ENCODE measurements around the gene ZFHX3. TPM values are rescaled to one million over a fixed set of nuclear protein-coding genes. Genes with fewer than 3 reads are reported as not detected.

ZFHX3 gene
- polyA plus RNA-seq, 3 donors from 2014 or later: 0.05 to 1.4 (median 1.0) TPM

DNA sequence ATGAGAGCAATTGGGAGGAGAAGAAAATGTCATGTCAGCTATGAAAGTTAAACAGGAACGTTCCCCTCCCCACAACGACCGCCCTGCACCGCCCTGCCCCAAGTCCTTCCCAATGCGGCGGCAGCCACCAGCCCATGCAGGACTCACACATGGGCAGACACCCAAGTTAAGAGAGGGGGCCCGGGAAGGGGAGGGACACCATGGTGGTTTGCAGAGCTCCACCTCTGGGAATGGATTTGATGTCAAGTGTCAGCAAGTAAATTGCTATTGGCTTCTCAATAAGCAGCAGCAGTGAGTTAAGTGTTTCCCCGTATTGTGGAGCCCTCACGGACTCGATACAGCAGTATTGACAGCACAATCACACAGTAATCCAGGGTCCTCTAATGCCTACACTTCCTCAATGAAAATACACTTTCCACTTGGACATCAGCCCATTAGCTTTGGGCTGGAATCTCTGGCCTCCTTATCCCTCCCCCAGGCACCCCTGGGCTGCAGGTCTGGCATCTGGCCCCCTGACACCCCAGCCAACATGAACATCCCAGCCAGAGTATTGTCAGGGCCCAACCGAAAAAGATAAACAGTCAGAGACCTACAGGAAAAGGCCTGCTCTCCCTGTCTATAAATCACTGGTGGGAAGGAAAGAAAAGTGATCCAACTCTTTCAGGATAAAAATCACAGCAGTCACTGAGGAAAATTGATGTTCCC is 22.6 kb downstream of the ZFHX3 start:
- Mint-ChIP-seq H3K4me3 (no peak overlapping the region), H3K27ac (no peak overlapping the region), H3K9me3 (no peaks in the 10 kb centered on the region), H3K27me3 (ENCODE audit: low read depth in 3 of 3) (peaks cover 0 to 3% (median 2%) of the 10 kb centered on the region in 3 donors), H3K36me3 (no peaks in the 10 kb centered on the region), H3K4me1 (no peaks in the 10 kb centered on the region)
- DNase-seq: no peak

DNA sequence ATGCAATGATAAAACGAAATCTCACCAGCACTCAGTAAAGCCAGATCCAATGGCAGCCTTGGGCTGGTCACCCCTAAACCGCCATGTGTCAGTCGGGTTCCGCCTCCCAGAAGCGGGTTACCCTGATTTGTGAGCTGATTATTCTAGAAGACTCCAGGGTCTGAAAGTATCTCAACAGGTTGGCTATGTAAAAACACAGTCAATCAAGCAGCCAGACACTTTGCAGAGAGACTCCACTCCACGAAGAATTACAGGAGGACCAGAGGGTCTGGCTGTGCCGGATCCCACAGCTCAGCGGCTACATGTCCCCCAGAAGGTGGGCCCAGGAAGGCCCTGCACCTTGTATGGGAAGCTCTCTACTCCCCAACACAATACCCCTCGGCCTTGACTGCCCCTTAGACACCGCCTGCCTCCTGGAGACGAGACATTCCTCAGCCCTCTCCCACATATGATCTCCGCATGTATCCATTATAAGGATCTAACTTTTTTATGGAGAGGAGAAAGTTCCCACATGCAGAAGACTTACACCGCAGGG is 23.3 kb downstream of the ZFHX3 start:
- Mint-ChIP-seq H3K27me3 (ENCODE audit: low read depth in 3 of 3) (peaks cover 2 to 3% (median 3%) of the 10 kb centered on the region in 3 donors), H3K36me3 (no peaks in the 10 kb centered on the region), H3K4me1 (peaks cover 0 to 4% of the 10 kb centered on the region in 2 donors), H3K4me3 (no peak overlapping the region), H3K27ac (no peak overlapping the region), H3K9me3 (no peaks in the 10 kb centered on the region)
- DNase-seq: no peak

DNA sequence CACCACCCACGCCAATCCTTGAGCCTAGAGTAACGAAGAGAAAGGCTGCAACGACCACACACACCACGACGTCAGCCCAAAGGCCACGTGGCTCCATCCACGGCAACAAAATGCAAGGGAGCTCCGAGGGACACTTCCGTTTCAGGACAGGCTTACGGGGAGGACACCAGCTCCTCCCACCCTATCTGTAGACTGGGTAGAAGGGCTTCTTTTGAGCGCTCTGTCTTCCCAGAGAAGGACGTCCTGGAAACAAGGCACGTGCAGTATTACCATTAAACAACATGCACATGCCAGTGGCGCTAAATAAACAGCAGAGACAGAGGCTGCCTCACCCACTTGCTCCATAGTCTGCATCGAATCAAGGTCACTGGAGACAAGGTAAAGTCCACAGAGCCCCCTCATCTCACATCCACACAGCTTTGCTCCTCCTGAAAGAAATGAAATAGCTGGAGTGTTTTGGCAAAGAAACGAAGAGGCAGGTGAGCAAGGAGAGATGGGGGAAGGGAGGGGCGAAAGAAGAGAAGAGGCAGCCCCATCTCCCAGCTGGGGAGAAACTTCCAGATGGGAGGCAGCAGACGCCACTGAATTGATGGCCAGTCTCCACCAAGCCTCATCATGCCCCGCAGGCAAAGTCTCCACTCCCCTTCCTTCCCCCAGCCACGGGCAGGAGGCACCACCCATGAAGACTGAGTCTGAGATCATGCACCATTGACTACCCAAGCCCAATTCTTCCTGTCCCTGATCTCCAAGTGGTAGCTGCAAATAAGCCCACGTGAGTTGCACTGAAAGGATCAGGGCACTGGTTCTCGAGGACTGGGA is 24.0 kb downstream of the ZFHX3 start:
- Mint-ChIP-seq H3K36me3 (no peaks in the 10 kb centered on the region), H3K4me1 (peaks cover 0 to 4% of the 10 kb centered on the region in 2 donors), H3K27ac (no peak overlapping the region), H3K27me3 (ENCODE audit: low read depth in 3 of 3) (peaks cover 2 to 3% (median 2%) of the 10 kb centered on the region in 3 donors), H3K4me3 (no peak overlapping the region), H3K9me3 (no peaks in the 10 kb centered on the region)
- no peak for DNase-seq

DNA sequence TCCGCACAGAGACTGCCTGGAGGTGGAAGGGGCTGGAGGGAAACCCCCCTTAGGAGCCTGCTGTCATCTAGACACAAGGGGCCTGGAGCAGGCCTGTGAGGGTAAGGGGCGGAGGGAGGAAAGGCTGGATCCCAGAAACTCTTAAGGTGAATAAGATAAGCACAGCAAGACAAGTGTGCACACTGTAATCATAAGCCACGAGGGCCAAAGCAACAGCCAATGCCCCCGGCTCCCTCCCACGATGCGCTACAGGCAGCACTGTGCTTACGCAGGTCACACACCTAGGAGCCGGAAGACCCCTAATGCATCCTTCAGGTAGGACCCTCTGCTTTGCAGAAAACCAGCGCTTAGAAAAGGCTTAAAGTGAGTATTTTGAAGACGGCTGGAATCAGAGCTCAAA is 24.6 kb downstream of the ZFHX3 start:
- Mint-ChIP-seq H3K36me3 (no peaks in the 10 kb centered on the region), H3K27ac (no peak overlapping the region), H3K9me3 (no peaks in the 10 kb centered on the region), H3K27me3 (ENCODE audit: low read depth in 3 of 3) (peaks cover 2 to 4% (median 3%) of the 10 kb centered on the region in 3 donors), H3K4me3 (no peak overlapping the region), H3K4me1 (peaks cover 0 to 4% of the 10 kb centered on the region in 2 donors)
- no peak for DNase-seq

DNA sequence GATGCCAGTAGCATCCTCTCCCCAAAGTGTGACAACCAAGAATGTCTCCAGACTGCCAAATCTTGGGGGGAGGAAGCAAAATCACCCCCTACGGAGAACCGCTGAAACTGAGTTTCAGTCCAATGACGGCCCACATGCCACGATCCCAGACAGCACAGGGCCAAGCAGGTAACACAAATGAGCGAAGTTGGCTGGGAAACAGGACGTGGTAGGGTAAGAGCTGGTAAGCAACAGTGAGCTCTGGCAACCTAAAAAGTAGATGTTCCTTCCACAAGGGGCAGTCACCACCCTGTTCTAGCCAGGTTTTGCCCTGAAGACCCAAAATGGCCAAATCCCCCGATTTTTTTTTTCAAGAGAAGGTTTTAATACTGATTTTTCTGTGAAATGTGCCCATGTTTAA is 25.4 kb downstream of the ZFHX3 start:
- H3K4me3 Mint-ChIP-seq: no peak overlapping the region
- peaks cover 0 to 4% of the 10 kb centered on the region in 2 donors for H3K4me1 Mint-ChIP-seq
- no peaks in the 10 kb centered on the region for H3K36me3 Mint-ChIP-seq
- H3K27ac Mint-ChIP-seq: no peak overlapping the region
- peaks cover 2 to 4% (median 3%) of the 10 kb centered on the region in 3 donors for H3K27me3 Mint-ChIP-seq (ENCODE audit: low read depth in 3 of 3)
- H3K9me3 Mint-ChIP-seq: no peaks in the 10 kb centered on the region
- DNase-seq: no peak

DNA sequence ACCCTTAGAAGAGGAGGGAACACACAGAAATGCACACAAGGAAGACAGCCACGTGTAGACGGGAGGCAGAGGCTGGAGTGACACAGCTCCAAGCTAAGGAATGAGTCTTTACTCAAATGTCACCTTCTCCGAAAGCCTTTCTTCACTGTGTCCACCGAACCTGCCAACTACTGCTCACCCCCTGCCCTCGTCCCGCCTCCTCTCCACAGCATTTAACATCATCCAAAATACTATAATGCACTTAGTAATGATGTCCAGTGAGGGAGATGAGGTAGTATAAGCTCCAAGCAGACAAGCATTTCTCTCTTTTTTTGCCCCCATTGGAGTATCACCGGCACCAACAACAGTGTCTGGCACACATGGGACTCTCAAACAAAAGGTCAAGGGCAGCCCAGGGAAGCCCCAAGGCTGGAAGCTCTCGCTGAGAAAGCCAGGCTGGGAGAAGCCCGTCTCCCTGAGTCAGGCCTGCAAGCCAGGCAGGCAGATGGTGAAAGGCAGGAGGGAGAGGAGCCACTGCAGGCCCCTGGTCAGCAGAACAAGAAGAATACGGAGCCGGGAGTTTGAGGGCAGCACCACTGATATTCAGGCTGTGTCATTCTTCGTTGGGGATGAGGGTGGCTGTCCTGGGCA is 25.9 kb downstream of the ZFHX3 start:
- Mint-ChIP-seq H3K27ac (peak overlapping the region in 1 of 6 donors; percentile 58), H3K27me3 (ENCODE audit: low read depth in 3 of 3) (peaks cover 2 to 4% (median 3%) of the 10 kb centered on the region in 3 donors), H3K4me1 (peaks cover 0 to 4% of the 10 kb centered on the region in 2 donors), H3K36me3 (no peaks in the 10 kb centered on the region), H3K9me3 (no peaks in the 10 kb centered on the region), H3K4me3 (no peak overlapping the region)
- DNase-seq: no peak

DNA sequence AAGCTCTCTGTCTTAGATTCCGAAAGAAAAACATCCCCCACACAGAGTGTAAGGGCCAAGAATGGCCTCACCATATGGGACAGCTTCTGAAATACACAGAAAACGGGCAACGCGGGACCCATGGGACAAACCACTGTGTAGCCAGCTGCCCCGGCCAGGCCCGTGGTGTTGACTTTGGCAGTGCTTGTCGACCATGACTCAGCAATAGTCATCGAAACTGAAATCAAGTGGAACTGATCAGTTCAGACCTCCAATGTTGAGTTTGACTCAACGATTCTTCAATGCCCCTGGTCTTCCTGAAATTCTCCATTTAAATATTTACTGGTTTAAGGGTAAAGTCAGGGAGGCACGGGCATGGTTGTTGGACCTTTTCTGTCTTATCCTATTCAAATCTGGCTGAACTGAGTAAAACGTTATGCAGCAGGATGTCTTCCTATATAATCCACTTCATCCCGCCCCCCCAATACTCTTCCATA is 27.5 kb downstream of the ZFHX3 start:
- DNase-seq: no peak
- H3K27me3 Mint-ChIP-seq (ENCODE audit: low read depth in 3 of 3): peaks cover 2 to 4% (median 3%) of the 10 kb centered on the region in 3 donors

DNA sequence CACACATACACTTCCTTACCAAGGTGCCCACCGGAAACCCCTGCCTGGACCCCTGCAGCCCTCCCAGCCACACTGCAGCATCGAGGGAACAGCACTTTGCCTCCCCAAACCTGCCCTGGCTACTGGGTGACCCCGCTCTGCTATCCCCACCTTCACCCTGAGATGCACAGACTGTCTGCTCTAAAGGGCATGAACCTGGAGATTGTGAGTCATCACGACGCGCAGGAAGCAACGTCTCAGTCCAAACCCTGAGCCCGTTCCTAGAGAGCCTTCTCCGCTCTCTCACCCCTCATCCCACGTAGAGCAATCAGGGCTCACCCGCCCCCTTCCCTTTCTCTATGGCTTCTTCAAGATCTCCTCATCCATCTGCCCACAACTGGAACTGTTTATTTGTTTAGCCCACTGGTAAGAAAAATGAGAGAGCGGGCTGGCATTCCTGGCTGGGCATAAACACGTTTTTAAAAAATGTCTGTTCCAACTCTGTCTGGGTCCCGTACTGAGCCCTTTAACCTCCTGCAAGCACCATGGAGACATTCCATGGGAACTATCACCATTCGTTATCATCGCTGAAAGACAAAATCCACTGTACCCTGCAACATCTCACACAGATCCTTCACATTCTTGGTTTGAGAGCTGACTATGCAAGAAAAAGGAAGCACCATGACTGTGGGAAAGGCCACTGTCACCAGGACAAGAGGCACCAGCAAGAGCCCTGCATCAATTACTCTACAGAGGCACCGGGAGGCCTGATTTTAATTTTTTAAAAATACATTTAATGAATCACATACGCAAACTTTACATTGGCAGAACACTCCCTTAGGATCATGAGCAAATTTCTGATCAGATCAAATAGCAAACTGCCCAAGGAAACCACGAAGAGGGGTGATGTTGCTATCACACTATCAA is 28.2 kb downstream of the ZFHX3 start:
- no peaks in the 10 kb centered on the region for H3K36me3 Mint-ChIP-seq
- no peaks in the 10 kb centered on the region for H3K9me3 Mint-ChIP-seq
- no peak for DNase-seq
- peaks cover 2 to 4% (median 3%) of the 10 kb centered on the region in 3 donors for H3K27me3 Mint-ChIP-seq (ENCODE audit: low read depth in 3 of 3)
- H3K4me1 Mint-ChIP-seq: peaks cover 10 to 12% of the 10 kb centered on the region in 2 donors
- no peak overlapping the region for H3K27ac Mint-ChIP-seq
- H3K4me3 Mint-ChIP-seq: no peak overlapping the region

More for the DNA sequence above, 27.5 kb downstream of the ZFHX3 start:
- Mint-ChIP-seq H3K36me3 (no peaks in the 10 kb centered on the region), H3K9me3 (no peaks in the 10 kb centered on the region), H3K4me3 (no peak overlapping the region), H3K4me1 (peaks cover 10 to 12% of the 10 kb centered on the region in 2 donors), H3K27ac (no peak overlapping the region)

DNA sequence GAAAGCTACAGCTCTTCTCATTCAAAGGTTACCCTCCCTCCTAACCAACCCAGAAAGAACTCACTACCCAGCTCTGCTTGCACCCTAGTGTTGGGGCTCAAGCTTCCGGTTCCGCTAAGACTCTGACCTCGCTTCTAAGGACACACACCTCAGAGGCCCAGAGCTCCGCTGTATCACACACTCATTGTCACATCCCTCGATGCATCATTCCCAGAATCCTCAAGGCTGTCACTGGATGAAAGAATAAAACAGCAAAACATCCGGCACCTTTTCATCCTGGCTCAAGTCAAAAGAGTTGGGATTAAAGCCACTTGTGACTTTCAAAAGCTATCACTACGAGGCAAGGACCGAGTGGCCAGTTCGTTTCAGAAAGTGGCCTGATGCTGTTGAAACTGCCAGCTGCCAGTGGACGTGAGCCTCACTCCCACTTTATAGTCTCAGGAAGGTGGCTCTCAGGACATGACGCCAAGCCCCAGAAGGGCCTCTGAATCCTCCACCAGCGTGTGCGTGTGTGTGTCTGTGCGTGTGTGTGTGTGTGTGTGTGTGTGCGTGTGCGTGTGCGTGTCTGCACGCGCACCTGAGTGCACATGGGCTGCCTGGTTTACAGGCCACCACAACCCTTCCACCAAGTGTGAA is 29.0 kb downstream of the ZFHX3 start:
- DNase-seq: no peak
- H3K9me3 Mint-ChIP-seq: no peaks in the 10 kb centered on the region
- H3K4me3 Mint-ChIP-seq: no peak overlapping the region
- H3K36me3 Mint-ChIP-seq: no peaks in the 10 kb centered on the region
- peaks cover 10 to 12% of the 10 kb centered on the region in 2 donors for H3K4me1 Mint-ChIP-seq
- H3K27me3 Mint-ChIP-seq (ENCODE audit: low read depth in 3 of 3): peaks cover 2 to 4% (median 3%) of the 10 kb centered on the region in 3 donors
- no peak overlapping the region for H3K27ac Mint-ChIP-seq

DNA sequence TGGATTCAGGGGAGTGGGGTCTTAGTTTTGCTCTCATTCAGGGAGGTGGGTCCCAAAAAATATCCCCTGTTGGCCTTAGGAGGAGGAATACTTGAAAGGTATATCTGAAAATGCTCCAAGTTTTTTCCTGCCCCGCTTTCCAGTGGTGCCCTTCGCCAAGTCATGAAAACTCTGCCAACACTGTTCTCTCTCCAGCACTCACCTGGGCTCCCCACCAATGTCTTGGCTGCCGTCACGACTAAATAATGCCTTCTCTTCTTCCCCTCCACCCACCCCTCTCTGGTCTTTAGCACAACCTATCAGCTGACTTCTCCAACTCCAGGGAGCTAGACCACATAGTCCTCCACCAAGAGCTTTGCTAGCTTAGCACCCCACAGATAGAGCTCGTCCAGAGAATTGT is 30.6 kb downstream of the ZFHX3 start:
- Mint-ChIP-seq H3K4me3 (no peak overlapping the region), H3K27me3 (ENCODE audit: low read depth in 3 of 3) (peaks cover 2 to 4% (median 3%) of the 10 kb centered on the region in 3 donors), H3K36me3 (no peaks in the 10 kb centered on the region), H3K27ac (no peak overlapping the region), H3K4me1 (peaks cover 10 to 12% of the 10 kb centered on the region in 2 donors), H3K9me3 (no peaks in the 10 kb centered on the region)
- DNase-seq: no peak

DNA sequence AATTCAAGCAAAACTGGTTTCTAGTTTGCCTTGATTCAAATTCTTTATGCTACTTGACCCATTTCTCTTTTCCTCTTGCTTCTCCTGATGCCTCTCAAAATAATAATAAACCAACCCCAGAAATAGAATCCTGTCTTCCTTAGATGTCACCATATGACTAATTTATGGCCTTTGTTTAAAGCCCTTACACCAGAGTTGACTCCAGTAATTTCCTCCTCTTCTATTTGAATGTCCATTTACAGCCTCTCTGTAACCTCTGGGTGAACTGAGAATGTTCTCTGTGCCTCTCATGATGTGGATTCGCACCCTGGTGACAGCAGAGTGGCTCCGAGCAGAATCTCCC is 31.5 kb downstream of the ZFHX3 start:
- no peak for DNase-seq
- Mint-ChIP-seq H3K9me3 (no peaks in the 10 kb centered on the region), H3K27ac (no peak overlapping the region), H3K36me3 (no peaks in the 10 kb centered on the region), H3K4me1 (peaks cover 10 to 12% of the 10 kb centered on the region in 2 donors), H3K4me3 (no peak overlapping the region), H3K27me3 (ENCODE audit: low read depth in 3 of 3) (peaks cover 2 to 4% (median 3%) of the 10 kb centered on the region in 3 donors)

DNA sequence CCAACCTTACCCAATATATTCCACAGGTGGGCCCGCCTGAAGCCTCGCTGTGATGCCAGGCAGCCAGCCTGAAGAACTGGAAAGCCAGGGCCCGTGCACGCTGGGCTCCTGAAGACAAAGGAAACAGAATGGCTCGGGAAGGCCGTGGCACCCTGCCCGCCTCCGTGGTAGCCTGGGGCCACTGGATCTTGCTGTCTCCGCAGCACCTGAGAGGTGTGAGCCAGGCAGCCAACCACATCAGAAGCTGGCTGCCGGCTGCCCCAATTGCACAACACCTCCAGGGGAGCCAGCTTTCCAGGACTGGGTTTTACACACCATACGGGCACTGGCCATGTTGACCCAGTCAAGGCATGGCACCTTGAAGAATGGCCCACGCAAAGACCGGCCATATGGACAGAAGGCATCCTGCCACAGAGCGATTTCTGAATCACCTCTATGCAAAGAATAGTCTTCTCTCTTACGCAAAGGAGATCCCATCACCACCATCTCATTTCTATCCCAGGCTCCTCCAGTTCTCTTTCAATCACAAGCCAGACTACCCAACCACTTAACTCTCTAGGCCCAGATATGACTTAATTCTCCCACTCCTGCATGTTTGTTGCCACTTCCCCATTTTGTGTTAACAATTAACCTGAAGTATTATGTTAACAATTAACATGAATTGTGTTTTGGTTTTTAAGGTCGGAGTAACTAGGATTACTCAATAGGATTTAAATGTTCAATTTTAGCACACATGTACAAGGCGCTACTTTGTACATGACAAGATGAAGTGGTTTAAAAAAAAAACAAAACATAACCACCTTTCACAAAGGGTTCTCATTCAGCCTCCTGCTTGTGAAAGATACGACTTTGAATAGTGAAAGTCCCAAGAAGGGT is 32.1 kb downstream of the ZFHX3 start:
- H3K27ac Mint-ChIP-seq: no peak overlapping the region
- no peaks in the 10 kb centered on the region for H3K9me3 Mint-ChIP-seq
- H3K4me1 Mint-ChIP-seq: peaks cover 10 to 12% of the 10 kb centered on the region in 2 donors
- H3K4me3 Mint-ChIP-seq: no peak overlapping the region
- no peaks in the 10 kb centered on the region for H3K36me3 Mint-ChIP-seq
- no peak for DNase-seq
- peaks cover 2 to 4% (median 3%) of the 10 kb centered on the region in 3 donors for H3K27me3 Mint-ChIP-seq (ENCODE audit: low read depth in 3 of 3)
